ENCODE data around the gene MAPK10.
"Not testable (repeated sequence)": the region's sequence is repeated elsewhere in the genome, so short reads cannot be mapped to it uniquely, and the experiment has no call there.

Gene MAPK10

DNA sequence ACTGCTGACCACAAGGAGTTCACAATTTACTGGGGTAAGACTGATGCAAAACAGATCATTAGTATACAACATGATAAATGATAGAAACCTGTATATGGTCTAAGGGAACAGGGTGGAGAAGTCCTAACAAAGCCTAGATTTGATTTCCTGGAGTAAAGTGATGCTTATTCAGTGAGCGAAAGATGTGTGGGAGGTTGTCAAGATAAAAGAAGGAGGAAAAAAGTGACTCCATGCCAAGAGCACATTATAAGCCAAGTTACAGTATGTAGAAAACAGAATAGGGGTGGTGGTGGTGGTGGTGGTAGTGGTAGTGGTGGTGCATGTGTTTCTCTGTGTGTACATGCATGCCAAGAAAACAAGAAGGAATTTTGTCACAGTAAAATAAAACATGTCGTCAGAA lies 325.2 kb downstream of the MAPK10 start:
- DNase-seq (ENCODE audit: low read depth) = no peak

DNA sequence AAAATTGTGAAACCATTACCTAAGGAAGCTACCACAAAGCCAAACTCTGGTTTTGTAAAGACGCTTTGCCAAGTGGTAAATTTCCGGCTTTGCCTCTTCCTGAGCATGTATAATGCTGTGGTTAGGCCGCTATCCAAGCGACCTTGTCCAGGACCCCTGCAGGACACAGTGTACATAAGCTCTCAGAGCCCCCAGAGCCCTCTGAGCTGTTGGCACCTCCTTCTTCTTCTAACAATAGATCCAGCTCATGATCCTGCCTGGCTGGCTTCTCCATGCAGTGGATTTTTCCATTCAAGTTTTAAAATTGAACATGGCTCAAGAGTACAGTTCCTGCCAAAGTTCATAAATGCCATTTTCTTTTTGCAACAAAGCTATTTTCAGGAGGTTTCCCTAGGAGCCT lies 326.7 kb downstream of the MAPK10 start:
- DNase-seq (ENCODE audit: low read depth) = no peak

DNA sequence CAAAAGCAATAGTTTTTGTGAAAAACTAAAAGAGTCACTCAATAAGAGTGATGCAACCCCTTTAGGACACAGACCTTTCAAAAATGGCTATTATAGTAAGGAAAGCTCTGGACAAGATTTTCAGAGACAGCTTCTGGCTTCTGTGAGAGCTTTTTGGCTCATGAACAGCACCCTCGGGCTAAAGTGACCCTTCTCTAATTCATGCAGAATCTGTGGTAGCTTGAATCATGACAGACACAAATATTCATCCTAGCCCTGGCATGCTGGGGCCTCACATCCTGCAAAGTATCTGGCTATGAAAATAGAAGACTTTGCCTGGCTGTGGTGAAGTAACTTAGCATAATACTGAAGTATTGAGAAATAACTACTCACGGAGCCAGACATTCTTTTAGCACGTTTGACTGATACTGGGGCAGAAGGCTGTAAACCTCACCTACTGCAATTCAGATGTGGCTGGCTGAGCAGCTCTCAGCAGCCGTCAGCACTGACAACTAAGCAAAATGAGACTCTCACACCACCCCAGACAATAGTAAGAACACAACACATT lies 327.3 kb downstream of the MAPK10 start:
- no peak for DNase-seq (ENCODE audit: low read depth)

DNA sequence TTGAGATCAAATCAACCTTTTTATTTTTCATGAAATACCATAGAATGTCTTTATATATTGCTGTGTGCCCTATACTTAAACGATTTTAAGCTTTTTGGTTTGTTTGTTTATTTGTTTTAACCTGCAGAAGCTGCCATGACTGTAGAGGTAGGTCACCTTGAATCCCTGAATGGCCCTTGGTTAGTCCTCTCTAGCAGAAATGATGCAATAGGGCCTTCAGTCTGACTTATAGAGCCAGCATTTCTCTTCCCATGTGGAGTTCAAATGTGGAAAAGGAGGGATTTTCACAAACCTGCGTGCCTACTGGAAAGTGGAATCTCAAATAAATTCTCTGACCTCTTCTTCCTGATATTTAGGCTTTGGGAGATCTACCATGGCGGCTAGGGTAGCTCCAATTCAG lies 327.9 kb downstream of the MAPK10 start:
- no peak for DNase-seq (ENCODE audit: low read depth)

DNA sequence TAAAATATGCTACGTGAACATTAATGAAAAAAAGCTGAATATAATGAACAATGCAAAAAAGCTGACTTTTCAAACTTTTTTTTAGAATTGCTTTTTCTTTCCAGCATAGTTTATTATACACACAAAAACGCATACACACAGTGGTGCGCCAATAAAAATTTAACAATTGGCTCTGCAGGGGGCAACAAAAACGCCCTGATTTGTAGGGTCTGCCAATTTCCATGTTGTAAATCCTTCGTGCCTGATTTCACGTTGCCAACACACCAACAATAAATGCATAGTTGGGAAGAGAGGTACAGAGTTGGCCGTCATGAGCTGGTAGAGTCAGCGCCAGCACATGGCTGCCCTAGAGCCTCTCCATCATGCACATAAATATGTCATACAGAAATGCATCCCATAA lies 333.1 kb downstream of the MAPK10 start:
- no peak for DNase-seq (ENCODE audit: low read depth)

DNA sequence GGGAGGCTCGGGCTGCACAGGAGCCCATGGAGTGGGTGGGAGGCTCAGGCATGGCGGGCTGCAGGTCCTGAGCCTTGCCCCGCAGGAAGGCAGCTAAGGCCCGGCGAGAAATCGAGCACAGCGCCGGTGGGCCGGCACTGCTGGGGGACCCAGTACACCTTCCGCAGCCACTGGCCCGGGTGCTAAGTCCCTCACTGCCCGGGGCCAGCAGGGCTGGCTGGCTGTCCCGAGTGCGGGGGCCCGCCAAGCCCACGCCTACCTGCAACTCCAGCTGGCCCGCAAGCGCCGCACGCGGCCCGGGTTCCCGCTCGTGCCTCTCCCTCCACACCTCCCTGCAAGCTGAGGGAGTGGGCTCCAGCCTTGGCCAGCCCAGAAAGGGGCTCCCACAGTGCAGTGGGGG lies 338.2 kb downstream of the MAPK10 start:
- DNase-seq (ENCODE audit: low read depth) = not testable (repeated sequence)

DNA sequence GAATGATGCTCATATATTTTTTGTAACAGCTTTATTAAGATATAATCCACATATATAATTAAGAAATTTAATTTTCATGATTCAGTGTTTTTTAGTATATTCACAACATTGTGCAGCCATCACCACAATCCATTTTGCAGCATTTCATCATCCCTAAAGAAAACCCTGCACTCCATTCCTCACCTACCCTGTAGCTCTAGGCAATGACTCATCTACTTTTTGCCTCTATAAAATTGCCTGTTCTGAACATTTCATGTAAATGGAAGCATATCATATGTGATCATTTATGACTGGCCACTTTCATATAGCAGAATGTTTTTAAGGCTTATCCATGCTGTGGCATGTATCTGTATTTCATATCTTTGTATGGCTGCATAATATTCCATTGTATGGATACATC lies 339.9 kb downstream of the MAPK10 start:
- no peak for DNase-seq (ENCODE audit: low read depth)

DNA sequence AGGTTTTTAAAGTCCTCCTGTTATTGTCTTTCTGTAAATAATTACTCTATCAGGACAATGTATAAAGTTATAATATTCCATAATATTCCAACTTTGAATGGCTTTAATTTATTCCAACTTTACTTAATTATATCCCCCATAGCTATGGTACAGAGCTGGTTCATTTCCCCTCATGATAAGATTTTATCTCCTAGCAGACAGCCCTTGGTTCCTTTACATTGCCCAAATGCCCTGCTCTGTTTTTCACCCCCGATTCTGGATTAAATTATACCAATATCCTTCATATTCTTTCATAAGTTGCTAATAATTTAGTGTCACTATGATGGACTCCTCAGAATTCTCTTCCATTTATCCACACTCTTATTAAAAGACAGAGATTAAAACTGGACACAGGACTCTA lies 340.5 kb downstream of the MAPK10 start:
- DNase-seq (ENCODE audit: low read depth) = no peak

DNA sequence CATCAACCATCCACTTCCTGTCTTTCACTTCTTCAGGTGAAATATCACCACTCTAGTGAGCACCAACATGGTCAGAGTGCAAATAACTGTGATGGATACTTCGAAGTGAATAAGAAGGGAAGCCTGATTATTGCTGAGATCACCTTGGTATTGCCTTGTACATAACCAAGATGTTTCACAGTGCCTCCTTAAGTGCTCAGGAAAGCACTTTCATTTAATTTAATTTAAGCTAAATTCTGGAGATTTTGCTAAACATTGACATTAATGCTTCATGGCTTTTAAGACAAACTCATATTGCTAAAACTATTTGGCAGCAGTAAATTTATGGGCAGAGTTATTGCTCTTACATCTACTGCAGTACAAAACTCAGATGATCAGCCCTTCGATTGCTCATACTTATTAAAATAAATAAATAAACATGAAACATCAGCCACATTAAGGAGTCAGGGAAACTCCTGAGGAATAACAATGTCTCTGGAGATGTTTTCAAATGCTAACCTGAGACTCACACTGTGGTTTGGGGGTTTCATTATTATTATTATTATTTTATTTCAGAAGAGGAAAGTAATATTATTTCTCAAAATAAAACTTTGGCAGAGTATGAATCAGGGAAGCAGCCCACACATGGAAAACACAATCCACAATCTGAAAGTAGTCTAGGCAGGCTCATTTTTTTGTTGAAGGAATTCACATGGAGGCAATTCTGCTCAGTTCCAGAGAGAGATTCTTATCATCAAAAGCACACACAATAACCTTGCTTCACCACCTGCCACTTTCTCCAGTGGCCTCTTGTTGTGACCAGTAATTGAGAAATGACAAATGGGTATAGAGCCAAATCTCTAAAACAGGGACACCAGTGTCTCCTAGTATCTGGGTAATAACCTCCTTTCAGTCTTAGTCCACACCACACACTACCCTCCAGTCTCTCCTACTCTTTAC lies 344.2 kb downstream of the MAPK10 start:
- no peak for DNase-seq (ENCODE audit: low read depth)

DNA sequence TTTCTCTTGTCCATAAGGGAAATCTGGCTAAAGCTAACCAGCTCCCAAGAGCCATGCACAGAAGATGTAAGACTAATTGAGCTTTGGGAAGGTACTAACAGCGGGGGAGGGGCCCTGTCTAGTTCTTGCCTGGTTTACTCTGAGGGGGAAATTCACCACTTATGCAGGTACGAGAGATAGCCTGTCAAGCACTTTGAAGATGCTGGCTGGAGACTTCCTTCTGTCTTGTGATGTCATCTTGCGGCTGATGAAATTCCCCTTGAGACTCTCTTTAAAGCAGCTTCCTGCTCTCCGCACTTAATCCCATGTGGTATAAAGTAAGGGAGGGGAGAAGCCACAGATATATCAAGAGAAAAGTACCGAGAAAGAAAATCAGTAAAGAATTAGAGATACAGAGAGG lies 345.3 kb downstream of the MAPK10 start:
- DNase-seq (ENCODE audit: low read depth) = no peak

DNA sequence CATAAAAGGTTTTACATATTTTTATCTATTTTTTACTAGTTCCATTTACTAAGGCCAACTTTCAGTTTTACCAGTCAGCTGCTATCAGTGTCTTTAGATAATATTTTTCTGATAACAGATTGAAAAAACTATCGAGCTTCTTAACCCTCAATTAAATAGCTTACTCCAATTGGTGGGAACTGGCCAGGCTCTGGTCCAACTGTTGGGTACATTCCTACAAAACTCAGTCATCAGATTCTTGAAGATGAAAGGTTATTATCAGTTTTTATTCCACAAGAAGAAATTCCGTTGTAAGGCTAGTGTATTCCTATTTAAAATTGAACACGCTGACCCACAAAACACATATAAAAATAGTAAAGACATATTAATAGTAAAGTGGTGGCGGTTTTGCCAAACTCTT lies 346.2 kb downstream of the MAPK10 start:
- no peak for DNase-seq (ENCODE audit: low read depth)

DNA sequence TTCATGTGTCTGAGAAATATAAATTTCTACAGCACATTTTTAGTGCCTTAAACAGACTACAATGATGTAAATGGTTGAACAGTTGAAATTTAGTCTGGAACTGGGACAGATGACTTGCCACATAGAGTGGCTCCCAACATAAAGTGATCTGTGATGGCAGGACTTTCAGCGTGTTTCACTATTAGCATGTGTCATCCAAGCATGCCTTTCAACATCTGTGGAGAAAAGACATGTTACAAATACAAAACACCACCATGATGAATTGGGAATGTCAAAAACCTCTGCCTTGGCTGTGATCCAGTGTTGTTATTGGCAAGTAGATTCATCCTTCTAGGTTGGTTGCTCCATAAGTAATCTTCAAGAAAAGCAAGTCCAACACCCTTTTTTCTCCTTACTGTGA lies 348.7 kb downstream of the MAPK10 start:
- no peak for DNase-seq (ENCODE audit: low read depth)

DNA sequence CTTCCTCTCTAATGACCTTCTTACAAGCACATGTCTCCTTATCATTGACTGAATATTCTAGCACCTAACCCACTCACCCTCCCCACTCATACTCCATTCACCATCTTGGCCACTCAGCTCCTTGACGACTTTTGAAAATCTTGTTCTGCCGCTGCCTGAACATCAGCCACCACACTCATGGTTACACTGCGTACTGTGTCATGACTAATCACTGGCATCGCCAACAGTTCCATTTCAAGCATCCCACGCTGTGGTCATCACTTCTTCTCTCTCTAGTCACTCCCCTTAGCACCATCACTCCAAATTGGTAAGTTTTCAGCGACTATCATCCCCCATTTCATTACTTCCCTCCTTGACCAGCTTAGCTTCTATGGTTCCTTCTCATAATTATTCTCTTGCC lies 352.8 kb downstream of the MAPK10 start:
- DNase-seq (ENCODE audit: low read depth) = no peak

DNA sequence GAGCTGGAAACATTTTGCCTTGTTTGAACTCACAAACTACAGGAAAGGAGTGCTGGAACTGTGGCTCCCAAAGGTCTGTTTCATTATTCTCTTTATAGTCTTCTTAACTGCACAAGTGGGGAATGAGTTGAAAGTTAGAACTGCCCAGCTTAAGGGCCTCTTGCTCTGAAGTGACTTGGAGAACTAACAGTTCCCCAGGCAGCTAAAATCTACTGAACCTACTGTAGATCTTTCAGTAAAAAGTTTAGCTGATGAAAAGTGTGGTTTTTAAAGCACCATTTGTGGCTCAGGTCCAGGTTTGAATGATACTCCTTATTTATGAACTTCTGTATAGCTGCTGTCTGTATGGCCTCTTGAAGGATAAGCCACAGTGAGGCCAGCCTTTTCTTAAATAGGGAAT lies 353.8 kb downstream of the MAPK10 start:
- DNase-seq (ENCODE audit: low read depth) = no peak

DNA sequence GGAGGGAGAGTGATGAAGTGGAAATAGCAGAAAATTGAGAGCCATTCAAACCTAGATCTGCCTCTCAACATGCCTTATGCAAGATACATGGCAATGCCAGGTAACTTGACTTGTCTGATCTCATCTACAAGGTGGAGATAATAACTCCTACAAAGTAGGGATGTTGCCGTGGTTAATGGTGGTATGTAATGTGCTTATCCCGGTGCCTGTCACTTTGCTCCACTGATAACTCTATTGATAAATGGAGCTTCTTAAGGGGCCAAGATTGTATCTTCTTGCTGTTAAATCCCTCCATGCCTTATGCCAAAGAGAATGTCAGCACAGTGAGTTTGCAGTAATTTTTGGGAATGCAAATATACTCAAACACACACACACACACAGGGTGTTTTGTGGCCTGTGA lies 355.8 kb downstream of the MAPK10 start:
- no peak for DNase-seq (ENCODE audit: low read depth)

DNA sequence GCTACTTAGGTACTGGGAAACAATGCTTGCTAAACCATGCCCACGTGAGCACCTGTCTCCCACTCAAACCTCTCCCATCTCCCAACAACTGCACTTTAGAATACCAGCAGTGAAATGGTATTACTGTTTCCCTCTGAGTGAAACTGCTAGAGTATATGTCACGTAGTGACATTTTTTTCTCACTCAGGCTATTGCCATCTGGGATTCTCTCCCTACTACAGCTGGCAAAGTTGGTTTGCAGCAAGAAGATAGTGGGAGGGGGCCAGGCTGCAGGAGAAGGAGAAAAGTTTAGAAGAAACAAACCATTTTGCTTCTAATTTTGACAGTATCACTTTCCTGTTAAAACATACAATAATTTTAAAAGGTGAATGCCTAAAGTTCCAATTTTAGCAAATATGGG lies 358.3 kb downstream of the MAPK10 start:
- DNase-seq (ENCODE audit: low read depth) = no peak

DNA sequence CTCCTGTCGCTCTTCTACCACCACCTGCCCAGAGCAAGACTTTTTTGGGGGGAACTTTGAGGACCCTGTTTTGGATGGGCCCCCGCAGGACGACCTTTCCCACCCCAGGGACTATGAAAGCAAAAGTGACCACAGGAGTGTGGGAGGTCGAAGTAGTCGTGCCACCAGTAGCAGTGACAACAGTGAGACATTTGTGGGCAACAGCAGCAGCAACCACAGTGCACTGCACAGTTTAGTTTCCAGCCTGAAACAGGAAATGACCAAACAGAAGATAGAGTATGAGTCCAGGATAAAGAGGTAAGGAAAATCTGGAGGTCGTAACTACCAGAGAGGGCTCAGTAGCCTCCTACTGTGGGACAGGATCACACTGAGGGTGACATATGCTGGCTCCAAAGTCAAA lies 364.5 kb downstream of the MAPK10 start:
- DNase-seq (ENCODE audit: low read depth) = no peak

DNA sequence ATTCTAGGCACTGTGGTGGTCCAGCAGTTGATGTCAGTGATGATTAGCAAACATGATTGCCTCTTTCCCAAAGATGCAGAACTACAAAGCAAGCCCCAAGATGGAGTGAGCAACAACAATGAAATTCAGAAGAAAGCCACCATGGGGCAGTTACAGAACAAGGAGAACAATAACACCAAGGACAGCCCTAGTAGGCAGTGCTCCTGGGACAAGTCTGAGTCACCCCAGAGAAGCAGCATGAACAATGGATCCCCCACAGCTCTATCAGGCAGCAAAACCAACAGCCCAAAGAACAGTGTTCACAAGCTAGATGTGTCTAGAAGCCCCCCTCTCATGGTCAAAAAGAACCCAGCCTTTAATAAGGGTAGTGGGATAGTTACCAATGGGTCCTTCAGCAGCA lies 365.3 kb downstream of the MAPK10 start:
- DNase-seq (ENCODE audit: low read depth) = no peak

DNA sequence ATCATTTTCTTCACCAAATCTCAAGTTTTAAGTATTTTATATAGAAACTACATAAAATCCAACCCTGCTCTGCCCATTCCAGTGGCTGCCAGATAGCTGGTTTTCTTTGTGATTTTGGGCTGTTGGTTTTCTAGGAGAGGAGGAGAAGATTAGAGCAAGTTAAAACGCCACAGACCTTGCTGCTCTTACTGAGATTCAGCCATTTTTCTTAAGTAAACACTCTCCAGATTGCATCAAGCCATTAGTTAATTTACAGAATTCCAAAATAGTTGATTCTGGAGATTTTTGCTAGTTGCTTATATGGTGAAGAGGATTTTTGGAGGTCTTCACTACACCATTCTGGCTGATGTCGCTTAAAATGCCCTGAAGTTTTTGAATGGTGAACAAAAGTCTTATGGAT lies 366.2 kb downstream of the MAPK10 start:
- no peak for DNase-seq (ENCODE audit: low read depth)

DNA sequence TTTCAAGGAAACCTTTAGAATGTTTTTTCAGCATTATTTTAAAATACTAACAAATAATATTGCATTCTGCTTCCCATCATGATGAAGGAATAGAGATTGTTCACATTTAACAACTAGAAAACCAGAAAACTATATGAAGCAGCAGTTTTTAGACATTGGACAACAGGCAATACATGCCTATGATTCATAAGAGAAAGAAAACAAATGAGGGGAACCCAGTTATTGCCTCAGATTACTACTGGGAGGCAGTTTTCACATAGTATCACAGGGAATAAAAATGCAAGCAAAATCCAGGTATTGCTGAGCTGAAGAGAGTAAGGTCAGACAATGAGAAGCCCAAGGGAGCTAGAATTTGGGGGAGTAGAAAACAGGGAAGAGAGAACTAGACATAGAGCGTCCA lies 373.6 kb downstream of the MAPK10 start:
- DNase-seq (ENCODE audit: low read depth) = no peak

DNA sequence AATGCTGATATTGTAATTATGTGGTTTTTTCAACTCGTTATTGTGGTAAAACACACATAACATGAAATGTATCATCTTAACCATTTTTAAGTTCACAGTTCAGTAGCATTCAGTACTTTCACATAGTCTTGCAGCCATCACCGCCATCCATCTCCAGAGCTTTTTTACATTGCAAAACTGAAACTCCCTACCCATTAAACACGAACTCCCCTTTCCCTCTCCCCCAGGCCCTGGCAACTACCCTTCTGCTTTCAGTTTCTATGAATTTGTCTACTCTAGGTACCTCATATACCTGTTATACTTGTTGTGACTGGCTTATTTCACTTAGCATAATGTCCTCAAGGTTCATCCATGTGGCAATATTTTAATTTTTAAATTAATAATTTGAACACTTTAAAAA lies 380.6 kb downstream of the MAPK10 start:
- DNase-seq (ENCODE audit: low read depth) = no peak

DNA sequence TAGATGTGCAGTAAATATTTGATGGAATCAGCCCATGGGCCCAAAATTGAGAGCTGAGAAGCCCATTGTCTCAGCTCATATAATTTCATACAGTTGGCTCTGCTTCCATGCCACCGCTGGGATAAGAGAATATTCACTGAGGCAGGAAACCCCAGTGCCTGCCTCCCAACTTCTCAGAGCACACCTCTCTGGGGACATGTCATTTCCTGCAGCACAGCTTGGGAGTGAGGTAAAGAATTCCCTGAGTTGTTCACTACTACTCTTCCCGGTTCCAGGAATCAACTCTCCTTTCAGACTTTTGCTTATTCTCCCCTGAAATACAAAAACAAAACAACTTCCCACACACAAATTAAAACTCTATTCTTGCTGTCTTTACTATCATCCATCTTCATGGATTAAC lies 389.3 kb downstream of the MAPK10 start:
- DNase-seq (ENCODE audit: low read depth) = no peak

DNA sequence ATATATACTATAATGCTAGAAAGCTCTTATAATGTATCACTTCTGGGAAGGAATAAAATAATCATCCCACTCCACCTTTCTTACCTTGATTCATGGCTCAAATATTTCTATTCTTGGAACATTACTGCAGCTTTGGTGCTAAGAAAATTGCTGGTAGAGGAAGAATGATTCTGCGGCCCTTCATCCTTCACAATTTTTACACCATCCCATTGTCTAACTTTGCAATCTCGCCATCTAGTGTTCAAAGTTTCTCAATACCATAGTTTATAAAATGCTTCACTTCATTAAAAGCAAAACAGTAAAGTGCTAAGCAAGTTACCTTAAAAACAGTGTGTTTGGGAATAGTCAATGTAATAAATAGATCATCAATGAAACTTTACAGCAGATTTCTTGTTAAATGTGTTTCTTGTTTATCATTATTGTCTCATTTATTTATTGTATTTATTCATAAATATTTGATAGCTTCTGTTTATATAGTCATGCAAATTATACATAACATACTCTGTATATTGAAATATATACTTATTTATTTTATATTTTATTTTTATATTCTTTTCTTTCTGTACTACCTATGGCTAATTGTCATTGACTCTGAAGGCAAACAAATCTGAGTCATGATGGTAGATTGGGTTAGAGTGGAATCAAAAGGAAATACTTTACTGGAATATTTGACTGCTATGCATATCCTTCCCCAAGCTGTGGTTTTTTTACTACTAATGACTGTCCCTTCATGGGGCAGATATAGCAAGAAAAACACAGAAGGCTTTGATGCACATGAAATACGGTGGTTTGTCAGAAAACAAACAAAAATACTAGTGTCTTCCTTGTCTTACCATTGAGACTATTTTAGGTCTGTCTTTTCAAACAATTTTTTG lies 390.7 kb downstream of the MAPK10 start:
- DNase-seq (ENCODE audit: low read depth) = no peak
